Bone marrow (tissue), 2 donors: Measurements from ENCODE around the gene AKAP6.
"Not testable (repeated sequence)": the region's sequence is repeated elsewhere in the genome, so short reads cannot be mapped to it uniquely, and the experiment has no call there.

Source experiments
- DNase-seq, 2 donors: peaks; one replicate each; lab custom pipeline; 2025; lab: John Stamatoyannopoulos, UW

The AKAP6 gene

DNA sequence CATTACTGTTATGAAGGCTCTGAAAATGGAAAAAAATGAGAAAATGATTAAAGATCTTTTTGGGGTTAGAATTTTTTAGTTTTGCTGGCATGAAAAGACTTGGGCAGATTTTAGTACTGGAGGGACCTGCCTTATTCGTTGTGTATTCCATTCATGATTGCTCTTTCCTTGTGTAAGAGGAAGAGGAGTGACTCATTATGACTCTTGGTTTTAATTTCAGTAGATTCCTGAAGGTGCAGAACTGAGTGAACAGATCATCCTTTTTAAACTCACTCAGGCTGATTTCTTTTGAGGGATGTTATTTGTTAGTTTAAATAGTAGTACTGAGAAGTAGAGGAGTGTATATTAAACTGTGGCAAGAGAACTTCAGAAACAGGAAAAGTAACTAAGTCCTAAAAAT, 41.6 kb downstream of the AKAP6 start:
- DNase-seq, result no peak

DNA sequence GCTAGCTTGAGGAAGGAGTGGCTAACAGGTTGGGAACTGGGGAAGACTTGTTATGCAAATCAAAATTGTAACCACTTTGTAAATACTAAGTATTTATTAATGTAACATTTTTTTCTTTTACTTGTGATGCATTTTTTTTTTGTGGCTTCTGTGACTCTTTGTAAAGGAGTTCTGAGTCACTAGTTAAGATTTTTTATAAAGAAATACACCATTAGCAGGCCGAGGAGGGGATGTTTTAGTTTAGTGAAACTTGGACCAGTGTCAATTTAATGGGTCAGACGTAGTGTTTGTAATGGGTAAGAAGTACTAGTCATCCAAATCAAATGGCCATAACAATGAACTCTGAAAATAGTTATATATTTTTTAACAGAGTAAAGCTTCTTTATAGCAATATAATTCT, 43.1 kb downstream of the AKAP6 start:
- no peak for DNase-seq

- not testable (repeated sequence) for DNase-seq
Observed at GRCh38 chr14:32373174-32373573, 44.1 kb downstream of the AKAP6 start.

DNA sequence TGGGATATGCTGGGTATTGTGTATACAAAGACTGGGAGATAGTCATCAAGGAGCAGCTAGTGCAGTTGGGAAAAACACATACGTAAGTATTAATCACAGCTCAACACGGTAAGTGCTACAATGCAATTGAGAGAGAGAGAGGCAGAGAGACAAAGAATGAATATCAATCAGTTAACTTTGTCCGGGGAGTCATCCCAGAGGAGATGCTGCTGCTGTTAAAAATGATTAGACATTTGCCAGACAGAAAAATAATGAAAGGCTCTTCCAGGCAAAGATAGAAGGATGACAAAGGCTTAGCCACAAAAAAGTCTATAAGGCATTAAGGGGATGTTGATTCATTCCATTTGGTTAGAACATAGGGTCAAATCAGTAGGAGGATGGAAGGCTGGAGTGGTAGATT, 45.1 kb downstream of the AKAP6 start:
- no peak for DNase-seq

GRCh38 chr14:32375663-32376062, 46.6 kb downstream of the AKAP6 start:
- no peak for DNase-seq

GRCh38 chr14:32377046-32377646, 48.0 kb downstream of the AKAP6 start:
- DNase-seq, result no peak

DNA sequence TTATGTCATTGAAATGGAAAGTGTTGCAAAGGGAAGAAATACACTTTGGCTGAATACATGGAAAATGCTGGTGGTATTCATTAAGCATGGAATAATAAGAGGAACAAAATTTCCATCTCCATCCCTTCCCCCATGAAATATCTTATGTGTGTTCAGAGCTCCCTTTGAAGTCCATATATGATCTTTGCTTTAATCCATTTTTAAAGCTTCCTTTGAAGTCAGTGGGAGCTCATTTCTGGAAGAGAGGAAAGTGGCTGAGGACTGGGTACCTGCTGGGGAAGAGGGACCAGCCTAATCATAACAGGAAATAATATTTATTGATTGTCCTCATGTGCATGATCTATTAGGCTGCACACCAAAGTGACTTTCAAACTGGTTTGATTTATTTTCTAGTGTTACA, 49.2 kb downstream of the AKAP6 start:
- no peak for DNase-seq

- no peak for DNase-seq
Observed at GRCh38 chr14:32379447-32379846, 50.3 kb downstream of the AKAP6 start.

DNA sequence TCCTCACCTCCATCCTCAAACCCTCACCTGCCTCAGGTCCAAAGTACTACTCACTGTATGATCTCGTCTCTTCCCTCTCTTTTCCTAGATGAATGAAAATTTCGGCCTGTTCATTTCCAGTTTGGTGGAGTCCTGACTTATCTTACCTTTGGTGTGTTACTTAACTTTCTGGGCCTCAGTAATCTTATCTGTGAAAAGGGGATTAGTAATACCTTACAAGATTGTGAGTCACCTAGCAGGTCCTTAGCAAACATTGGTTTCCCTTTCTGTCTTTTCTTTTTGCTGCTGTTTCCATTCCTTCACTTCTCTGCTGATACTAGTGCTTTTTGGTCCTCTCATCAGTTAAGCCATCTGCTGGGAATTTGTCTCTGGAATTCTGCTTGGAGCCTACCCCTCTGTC, 52.8 kb downstream of the AKAP6 start:
- DNase-seq, result no peak

DNA sequence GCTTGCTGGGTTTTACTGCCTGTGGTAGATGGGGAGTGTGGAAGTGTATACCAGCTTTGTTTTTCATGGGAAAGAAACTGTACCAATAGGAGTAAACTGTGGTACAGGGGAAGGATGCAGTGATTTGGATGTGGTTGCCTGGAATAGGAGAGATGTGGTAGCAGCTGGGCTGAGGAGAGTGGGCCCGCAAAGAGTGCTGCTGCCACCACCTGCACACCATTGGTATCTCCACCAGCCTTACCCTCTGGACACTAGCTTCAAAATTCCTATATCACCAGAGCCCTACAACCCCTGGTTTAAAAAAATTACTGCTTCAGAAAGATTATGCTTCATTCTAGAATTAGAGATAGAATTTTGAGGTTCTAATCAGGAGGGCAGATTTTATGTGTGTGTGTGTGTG, 53.6 kb downstream of the AKAP6 start:
- no peak for DNase-seq

- DNase-seq, result no peak
Observed at GRCh38 chr14:32383364-32384009, 54.4 kb downstream of the AKAP6 start.

GRCh38 chr14:32384464-32384863, 55.4 kb downstream of the AKAP6 start:
- DNase-seq, result no peak

DNA sequence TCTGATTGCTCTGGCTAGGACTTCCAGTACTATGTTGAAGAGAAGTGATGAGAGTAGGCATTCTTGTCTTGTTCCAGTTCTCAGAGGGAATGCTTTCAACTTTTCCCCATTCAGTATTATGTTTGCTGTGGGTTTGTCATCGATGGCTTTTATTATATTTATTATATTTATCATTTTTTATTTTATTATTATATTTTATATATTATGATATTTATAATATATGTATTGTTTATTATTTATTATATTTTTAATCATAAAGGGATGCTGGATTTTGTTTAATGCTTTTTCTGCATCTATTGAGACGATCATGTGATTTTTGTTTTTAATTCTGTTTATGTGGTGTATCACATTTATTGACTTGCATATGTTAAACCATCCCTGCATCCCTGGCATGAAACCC, 58.2 kb downstream of the AKAP6 start:
- DNase-seq, result not testable (repeated sequence)

DNA sequence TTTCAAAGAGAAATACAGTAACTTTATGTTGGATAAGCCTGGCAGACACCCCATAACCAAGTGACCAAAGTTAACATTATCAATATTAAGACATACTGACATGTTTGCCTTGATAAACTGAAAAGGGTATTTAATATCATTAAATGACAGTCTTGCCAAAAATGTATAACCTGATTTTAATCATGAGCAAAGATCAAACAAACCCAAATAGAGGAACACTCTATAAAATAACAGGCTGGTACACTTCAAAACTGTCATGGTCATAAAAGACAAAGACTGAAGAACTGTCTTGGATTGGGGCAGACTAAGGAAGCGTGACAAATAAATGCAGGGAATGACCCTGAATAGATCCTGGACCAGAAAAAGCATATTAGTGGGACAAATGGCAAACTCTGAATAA, 64.0 kb downstream of the AKAP6 start:
- no peak for DNase-seq

DNA sequence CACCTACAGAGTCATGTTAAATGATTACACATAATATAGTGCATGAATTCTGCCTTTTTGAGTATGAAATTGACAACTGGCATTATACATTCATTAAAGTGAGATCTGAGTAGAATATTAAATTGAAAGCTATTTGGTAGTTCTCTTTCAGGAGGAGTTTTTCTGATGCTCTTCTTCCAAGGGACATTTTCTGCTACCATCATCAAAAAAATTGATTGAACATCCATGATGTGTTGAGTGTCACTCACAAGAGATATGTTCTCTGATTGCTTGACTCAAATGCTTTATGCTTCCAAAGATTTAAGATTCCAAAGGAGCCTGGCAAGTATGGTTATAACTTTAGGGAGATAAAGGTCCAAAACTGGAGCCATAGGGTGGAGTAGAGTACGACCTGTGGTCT, 64.9 kb downstream of the AKAP6 start:
- DNase-seq, result no peak

DNA sequence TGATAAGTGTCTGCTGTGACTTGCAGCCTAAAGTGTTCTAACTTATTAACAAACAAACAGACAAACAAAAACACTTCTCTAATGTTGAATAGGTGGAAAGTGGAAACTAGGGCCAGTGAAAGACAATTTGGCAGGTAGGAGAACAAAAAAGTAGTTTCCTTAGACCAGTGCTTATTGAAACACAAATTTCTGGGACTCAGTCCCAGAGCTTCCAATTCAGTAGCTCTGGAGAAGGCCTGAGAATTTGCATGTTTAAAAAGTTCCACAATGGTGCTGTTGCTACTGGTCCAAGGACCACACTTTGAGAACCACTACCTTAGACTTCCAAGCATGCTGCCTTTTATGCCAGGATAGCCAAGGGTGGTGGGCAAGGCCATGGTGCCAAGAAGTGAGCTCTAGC, 67.8 kb downstream of the AKAP6 start:
- no peak for DNase-seq

GRCh38 chr14:32397861-32398640, 69.0 kb downstream of the AKAP6 start:
- no peak for DNase-seq

GRCh38 chr14:32399920-32400319, 70.8 kb downstream of the AKAP6 start:
- no peak for DNase-seq

DNA sequence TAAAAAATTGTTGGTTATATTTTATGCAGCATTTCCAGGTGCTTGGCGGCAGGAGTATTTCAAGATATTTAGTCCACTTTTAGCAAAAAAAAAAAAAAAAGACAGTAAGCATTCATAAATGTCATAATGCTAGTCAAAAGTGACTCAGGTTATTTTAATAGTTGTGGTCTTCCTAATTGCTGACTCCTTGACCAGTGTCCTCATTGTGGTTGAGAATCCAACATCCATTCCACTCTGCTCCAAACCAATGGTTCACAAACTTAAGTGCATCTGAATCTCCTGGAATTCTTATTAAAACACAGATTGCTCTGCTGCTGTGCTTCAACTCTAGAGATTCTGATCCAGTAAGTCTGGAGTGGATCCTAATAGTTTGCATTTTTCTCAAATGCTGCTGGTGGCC, 71.4 kb downstream of the AKAP6 start:
- DNase-seq, result no peak

GRCh38 chr14:32403021-32403420, 73.9 kb downstream of the AKAP6 start:
- no peak for DNase-seq

GRCh38 chr14:32403688-32404087, 74.6 kb downstream of the AKAP6 start:
- DNase-seq, result no peak

DNA sequence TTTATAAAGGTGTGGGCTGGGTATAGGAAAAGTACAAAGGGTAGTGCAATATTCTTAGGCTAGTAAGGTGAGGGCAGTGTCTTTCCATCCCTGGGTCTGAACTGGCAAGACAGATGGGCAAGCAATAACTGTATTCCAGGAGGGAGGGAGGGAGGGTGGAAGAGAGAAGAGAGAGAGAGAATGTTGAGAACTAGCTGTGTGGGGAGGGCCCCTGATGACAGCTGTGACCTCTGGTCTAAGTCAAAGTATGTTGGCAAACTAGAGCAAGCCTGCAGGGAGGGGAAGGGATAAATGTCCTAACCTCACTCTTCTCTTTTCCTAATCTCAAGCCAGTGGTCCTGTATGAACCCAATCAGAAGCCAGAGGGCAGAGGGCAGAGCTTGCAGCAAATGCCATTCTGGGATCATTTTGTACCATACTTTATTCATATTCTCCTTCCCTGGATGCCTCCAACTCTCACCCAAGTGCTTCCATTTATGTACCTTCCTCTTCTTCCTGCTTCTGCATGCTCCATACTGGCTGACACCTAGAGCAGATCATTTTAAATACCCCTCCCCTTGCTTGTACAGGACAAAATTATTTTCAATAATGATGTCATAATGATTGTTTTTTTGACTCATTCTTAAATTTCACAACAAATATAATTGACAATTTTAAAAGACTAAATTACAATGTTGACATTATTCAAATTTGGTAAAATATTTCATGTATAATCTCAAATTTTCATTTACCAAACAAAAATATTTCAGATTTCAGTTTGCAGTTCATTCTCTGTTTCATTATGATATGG, 75.9 kb downstream of the AKAP6 start:
- DNase-seq, result no peak

DNA sequence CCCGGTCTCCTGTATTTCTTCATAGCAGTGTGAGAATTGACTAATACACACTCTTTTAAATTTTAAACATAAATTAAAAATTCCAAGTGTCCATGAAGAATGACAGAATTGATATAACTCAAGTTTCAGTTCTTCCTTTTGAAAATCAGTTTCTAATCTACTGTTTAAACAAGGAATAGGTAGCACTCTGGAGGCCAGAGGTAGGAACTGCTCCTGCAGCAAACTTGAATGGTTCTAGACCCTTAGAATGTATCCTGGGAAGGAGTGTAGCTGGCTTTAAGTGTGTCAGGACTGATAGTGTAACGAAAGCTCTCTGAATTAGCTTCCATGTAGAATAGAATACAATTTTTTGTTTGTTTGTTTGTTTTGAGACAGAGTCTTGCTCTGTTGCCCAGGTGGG, 76.8 kb downstream of the AKAP6 start:
- no peak for DNase-seq
